H9 (cell line): Measurements from ENCODE around the gene SPESP1. TPM values are rescaled to one million over a fixed set of nuclear protein-coding genes. Genes with fewer than 3 reads are reported as not detected.

Source experiments
- DNase-seq: peaks from one replicate; pipeline ENCODE4 v3.0.0-alpha.2; 2017
- H2AFZ ChIP-seq: one replicate; pipeline ENCODE4 v1.6.1; 2013; ENCODE audit warnings: mild to moderate bottlenecking, low read length, control low read depth, moderate library complexity
- H2AK5ac ChIP-seq: 2 replicates; pipeline ENCODE4 v1.6.1; 2013; ENCODE audit warnings: low read length, control low read depth, mixed read lengths; ENCODE audit not compliant: insufficient read length
- H2BK120ac ChIP-seq: one replicate; pipeline ENCODE4 v1.6.1; 2013; ENCODE audit warnings: low read depth, mild to moderate bottlenecking, low read length, control low read depth, inconsistent platforms; ENCODE audit not compliant: poor library complexity, severe bottlenecking
- H2BK12ac ChIP-seq: 2 replicates; pipeline ENCODE4 v1.6.1; 2013; ENCODE audit warnings: low read length, control low read depth, mixed read lengths, low read depth; ENCODE audit not compliant: insufficient read length
- H2BK15ac ChIP-seq: 2 replicates; pipeline ENCODE4 v1.6.1; 2013; ENCODE audit warnings: low read depth, low read length, control low read depth
- H2BK20ac ChIP-seq: one replicate; pipeline ENCODE4 v1.6.1; 2013; ENCODE audit warnings: low read depth, mild to moderate bottlenecking, low read length, control low read depth, inconsistent platforms; ENCODE audit not compliant: poor library complexity, severe bottlenecking
- H2BK5ac ChIP-seq: 2 replicates; pipeline ENCODE4 v1.6.1; 2013; ENCODE audit warnings: low read length, control low read depth, mixed read lengths; ENCODE audit not compliant: insufficient read length
- H3K14ac ChIP-seq: 2 replicates; pipeline ENCODE4 v1.6.1; 2013; ENCODE audit warnings: low read length, control low read depth; ENCODE audit not compliant: insufficient read depth
- H3K18ac ChIP-seq: 2 replicates; pipeline ENCODE4 v1.6.1; 2013; ENCODE audit warnings: low read depth, mild to moderate bottlenecking, mixed read lengths, low read length, control low read depth; ENCODE audit not compliant: insufficient read length
- H3K23ac ChIP-seq: 2 replicates; pipeline ENCODE4 v1.6.1; 2013; ENCODE audit warnings: low read length, control low read depth, mixed read lengths, low read depth; ENCODE audit not compliant: insufficient read length
- H3K23me2 ChIP-seq: 2 replicates; pipeline ENCODE4 v1.6.1; 2013; ENCODE audit warnings: low read depth, mild to moderate bottlenecking, mixed read lengths, low read length, control low read depth; ENCODE audit not compliant: insufficient read length, poor library complexity, severe bottlenecking
- H3K27ac ChIP-seq: 2 replicates; pipeline ENCODE4 v1.5.1; 2013; ENCODE audit warnings: low read length, control low read depth, mixed read lengths, low read depth; ENCODE audit not compliant: insufficient read length
- H3K27me3 ChIP-seq: 2 replicates; pipeline ENCODE4 v1.6.1; 2013; ENCODE audit warnings: low read length, control low read depth, inconsistent platforms; ENCODE audit not compliant: insufficient read depth
- H3K4ac ChIP-seq: 2 replicates; pipeline ENCODE4 v1.6.1; 2013; ENCODE audit warnings: low read depth, mild to moderate bottlenecking, control low read depth, inconsistent platforms, low read length, moderate library complexity
- H3K4me1 ChIP-seq: 2 replicates; pipeline ENCODE4 v1.6.1; 2013; ENCODE audit warnings: low read length, control low read depth, inconsistent platforms; ENCODE audit not compliant: insufficient read depth
- H3K4me2 ChIP-seq: 2 replicates; pipeline ENCODE4 v1.6.1; 2013; ENCODE audit warnings: low read length, control low read depth, mixed read lengths; ENCODE audit not compliant: insufficient read length, insufficient read depth
- H3K56ac ChIP-seq: 2 replicates; pipeline ENCODE4 v1.6.1; 2013; ENCODE audit warnings: low read depth, mild to moderate bottlenecking, mixed read lengths, low read length, control low read depth; ENCODE audit not compliant: insufficient read length
- H3K79me1 ChIP-seq: 2 replicates; pipeline ENCODE4 v1.6.1; 2013; ENCODE audit warnings: low read depth, mild to moderate bottlenecking, moderate library complexity, low read length, control low read depth, inconsistent platforms; ENCODE audit not compliant: insufficient read depth, poor library complexity, severe bottlenecking
- H3K79me2 ChIP-seq: 2 replicates; pipeline ENCODE4 v1.6.1; 2013; ENCODE audit warnings: low read length, control low read depth, inconsistent platforms; ENCODE audit not compliant: insufficient read depth
- H3K9ac ChIP-seq: 2 replicates; pipeline ENCODE4 v1.6.1; 2013; ENCODE audit warnings: low read length, control low read depth, mixed read lengths; ENCODE audit not compliant: insufficient read length; ENCODE audit errors: extremely low read depth
- H3K9me3 ChIP-seq: one replicate; pipeline ENCODE4 v1.6.1; 2013; ENCODE audit warnings: low read depth, low read length, inconsistent platforms; ENCODE audit not compliant: control insufficient read depth
- H3T11ph ChIP-seq: one replicate; pipeline ENCODE4 v1.6.1; 2013; ENCODE audit warnings: mild to moderate bottlenecking, low read length, control low read depth, inconsistent platforms
- H4K20me1 ChIP-seq: one replicate; pipeline ENCODE4 v1.6.1; 2013; ENCODE audit not compliant: control insufficient read depth, insufficient read length, insufficient read depth
- H4K5ac ChIP-seq: 2 replicates; pipeline ENCODE4 v1.6.1; 2013; ENCODE audit warnings: low read depth, mild to moderate bottlenecking, mixed read lengths, low read length, control low read depth; ENCODE audit not compliant: insufficient read length
- H4K8ac ChIP-seq: replicated peaks from 2 replicates; pipeline ENCODE4 v1.6.1; 2013; ENCODE audit warnings: low read length, control low read depth, mixed read lengths, low read depth; ENCODE audit not compliant: insufficient read length
- H4K91ac ChIP-seq: 2 replicates; pipeline ENCODE4 v1.6.1; 2013; ENCODE audit warnings: low read depth, mild to moderate bottlenecking, moderate library complexity, mixed read lengths, low read length, control low read depth; ENCODE audit not compliant: insufficient read length
- H3K27ac Mint-ChIP-seq, 3 experiments: 2 replicates in 2 of 3; 3 replicates in 1 of 3; pipeline ENCODE4 v1.8.0; 2020 to 2021; ENCODE audit warnings: mixed read lengths in 3 of 3, mild to moderate bottlenecking in 1 of 3, moderate library complexity in 1 of 3
- H3K27me3 Mint-ChIP-seq: 2 replicates; pipeline ENCODE4 v1.8.0; 2021; ENCODE audit warnings: low read depth, mild to moderate bottlenecking, moderate library complexity, mixed read lengths
- H3K36me3 Mint-ChIP-seq, 3 experiments: 2 replicates in 2 of 3; 3 replicates in 1 of 3; pipeline ENCODE4 v1.8.0; 2020 to 2021; ENCODE audit warnings: low read depth in 3 of 3, mixed read lengths in 3 of 3; ENCODE audit not compliant: insufficient read depth in 1 of 3
- H3K4me1 Mint-ChIP-seq, 2 experiments: 2 replicates each; pipeline ENCODE4 v1.8.0; 2020; ENCODE audit warnings: mixed read lengths in 2 of 2
- H3K4me3 Mint-ChIP-seq, 2 experiments: 2 replicates in 1 of 2; 3 replicates in 1 of 2; pipeline ENCODE4 v1.8.0; 2020 to 2021; ENCODE audit warnings: mild to moderate bottlenecking in 2 of 2, mixed read lengths in 2 of 2, moderate library complexity in 1 of 2
- H3K9me3 Mint-ChIP-seq, 2 experiments: 2 replicates in 1 of 2; 3 replicates in 1 of 2; pipeline ENCODE4 v1.8.0; 2020; ENCODE audit warnings: mild to moderate bottlenecking in 2 of 2, mixed read lengths in 2 of 2, moderate library complexity in 1 of 2
- WGBS: extraction: QIAGEN DNeasy Blood & Tissue Kit; methylation state at CpG from one replicate; pipeline ENCODE4 v1.1.7; 2013; ENCODE audit warnings: missing lambda C conversion rate, low lambda C conversion rate, mixed read lengths; ENCODE audit not compliant: insufficient read length; ENCODE audit errors: extremely low coverage; 5-methylcytosine and 5-hydroxymethylcytosine counted together
- total RNA-seq: library from RNA; stranded (reverse); gene quantifications from 2 replicates; pipeline ENCODE4 v1.2.1, GENCODE V29; 2021
- TF ChIP-seq, protein P1 (sequence below): fragments of 200-600 bp; sonication (generic); conservative IDR thresholded peaks from 3 replicates; pipeline ENCODE4 v1.8.0; 2021; ENCODE audit warnings: antibody characterized with exemption, mild to moderate bottlenecking

SPESP1 gene
- total RNA-seq, 1 experiment from 2014 or later: not detected

DNA sequence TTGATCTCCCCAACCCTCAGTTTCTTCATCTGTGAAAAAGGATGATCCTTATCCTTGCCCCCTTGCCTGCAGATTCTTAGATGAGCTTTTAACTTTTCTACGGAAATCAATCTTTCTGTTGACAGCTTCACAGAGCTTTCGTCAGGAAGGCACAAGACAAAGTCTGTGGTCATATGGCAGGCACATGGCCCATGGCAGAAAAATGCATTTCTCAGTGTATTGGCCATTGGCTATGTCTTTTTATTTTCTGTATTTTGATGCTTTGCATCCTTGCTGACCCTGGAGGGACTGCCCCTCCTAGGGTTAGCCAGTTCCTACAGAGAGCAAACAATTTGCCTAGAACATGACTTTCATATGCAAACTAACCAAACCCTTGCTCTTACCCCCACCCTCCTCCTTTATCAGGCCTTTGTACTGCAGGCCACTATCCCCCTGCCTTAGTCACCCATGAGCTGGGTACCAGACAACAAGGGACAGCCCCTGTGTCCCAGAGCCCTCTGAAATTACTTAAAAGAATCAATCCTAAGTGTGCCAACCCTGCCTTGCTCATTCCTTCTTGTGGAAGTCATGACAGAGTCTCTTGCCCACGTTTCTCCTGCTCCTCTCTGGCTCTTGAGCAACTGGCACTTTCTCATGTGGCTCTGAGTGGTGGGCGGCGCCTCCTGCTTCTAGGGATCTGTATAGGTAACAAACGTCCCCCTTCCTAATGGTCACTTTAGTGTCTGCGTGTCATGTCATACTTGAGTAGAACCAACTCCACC is 60.1 kb downstream of the SPESP1 start:
- Histone ChIP-seq H2BK120ac (no peak overlapping the region), H3K18ac (no peak overlapping the region), H3K4ac (no peak overlapping the region), H3K4me1 (peaks cover 5% of the 10 kb centered on the region; the same call in 1 of the 2 replicates), H3K23ac (no peak overlapping the region), H2BK15ac (no peak overlapping the region), H3K9me3 (no peaks in the 10 kb centered on the region), H4K91ac (no peak overlapping the region), H3K27me3 (no peaks in the 10 kb centered on the region), H3K23me2 (no peaks in the 10 kb centered on the region), H2BK12ac (no peak overlapping the region), H2AFZ (no peak overlapping the region), H3K9ac (no peak overlapping the region), H2BK5ac (no peak overlapping the region), H3K79me2 (no peaks in the 10 kb centered on the region), H2BK20ac (no peak overlapping the region), H3K79me1 (no peaks in the 10 kb centered on the region), H4K5ac (no peak overlapping the region), H3K56ac (no peak overlapping the region), H4K8ac (no peak overlapping the region), H3K27ac (no peak overlapping the region), H3T11ph (no peak overlapping the region), H3K14ac (no peak overlapping the region), H2AK5ac (no peak overlapping the region), H4K20me1 (no peaks in the 10 kb centered on the region), H3K4me2 (no peak overlapping the region)
- Mint-ChIP-seq H3K4me1 (peaks cover 29 to 30% of the 10 kb centered on the region in 2 experiments), H3K27me3 (peaks cover 37% of the 10 kb centered on the region), H3K36me3 (peaks cover 7 to 20% (median 12%) of the 10 kb centered on the region in 3 experiments), H3K9me3 (peaks cover 15 to 21% of the 10 kb centered on the region in 2 experiments), H3K4me3 (no peak overlapping the region; a peak in 1 of 5 replicates), H3K27ac (no peak overlapping the region)
- DNase-seq: peak; percentile 37
- WGBS: no CpG with 5 or more reads among the region's 7 CpGs
- TF ChIP-seq, protein P1, sequence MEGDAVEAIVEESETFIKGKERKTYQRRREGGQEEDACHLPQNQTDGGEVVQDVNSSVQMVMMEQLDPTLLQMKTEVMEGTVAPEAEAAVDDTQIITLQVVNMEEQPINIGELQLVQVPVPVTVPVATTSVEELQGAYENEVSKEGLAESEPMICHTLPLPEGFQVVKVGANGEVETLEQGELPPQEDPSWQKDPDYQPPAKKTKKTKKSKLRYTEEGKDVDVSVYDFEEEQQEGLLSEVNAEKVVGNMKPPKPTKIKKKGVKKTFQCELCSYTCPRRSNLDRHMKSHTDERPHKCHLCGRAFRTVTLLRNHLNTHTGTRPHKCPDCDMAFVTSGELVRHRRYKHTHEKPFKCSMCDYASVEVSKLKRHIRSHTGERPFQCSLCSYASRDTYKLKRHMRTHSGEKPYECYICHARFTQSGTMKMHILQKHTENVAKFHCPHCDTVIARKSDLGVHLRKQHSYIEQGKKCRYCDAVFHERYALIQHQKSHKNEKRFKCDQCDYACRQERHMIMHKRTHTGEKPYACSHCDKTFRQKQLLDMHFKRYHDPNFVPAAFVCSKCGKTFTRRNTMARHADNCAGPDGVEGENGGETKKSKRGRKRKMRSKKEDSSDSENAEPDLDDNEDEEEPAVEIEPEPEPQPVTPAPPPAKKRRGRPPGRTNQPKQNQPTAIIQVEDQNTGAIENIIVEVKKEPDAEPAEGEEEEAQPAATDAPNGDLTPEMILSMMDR: no peak
